Hepatocyte (in vitro differentiated cells): Measurements from ENCODE around the gene GLRX3. TPM values are rescaled to one million over a fixed set of nuclear protein-coding genes. Genes with fewer than 3 reads are reported as not detected.
A peak's percentile ranks its signal among the peaks of the same experiment; 100 is the strongest.

ENCODE experiments used
- DNase-seq: peaks from one replicate; pipeline ENCODE4 v3.0.0-alpha.2; 2016; ENCODE audit warnings: low spot score
- H2AFZ ChIP-seq: fragments of 200-600 bp; sonication (generic); 2 replicates; pipeline ENCODE4 v1.6.0; 2016; ENCODE audit warnings: antibody characterized with exemption, mild to moderate bottlenecking
- H3K27ac ChIP-seq: fragments of 200-600 bp; sonication (generic); 2 replicates; pipeline ENCODE4 v1.5.1; 2016; ENCODE audit warnings: mild to moderate bottlenecking
- H3K27me3 ChIP-seq: fragments of 200-600 bp; sonication (generic); 2 replicates; pipeline ENCODE4 v1.6.1; 2016
- H3K36me3 ChIP-seq: fragments of 200-600 bp; sonication (generic); replicated peaks from 2 replicates; pipeline ENCODE4 v1.5.1; 2016; ENCODE audit warnings: low read depth; ENCODE audit not compliant: insufficient read depth
- H3K4me1 ChIP-seq: fragments of 200-600 bp; sonication (generic); 2 replicates; pipeline ENCODE4 v1.5.1; 2016; ENCODE audit warnings: mild to moderate bottlenecking, moderate library complexity; ENCODE audit not compliant: insufficient read depth
- H3K4me2 ChIP-seq: fragments of 200-600 bp; sonication (generic); 2 replicates; pipeline ENCODE4 v1.6.0; 2016
- H3K4me3 ChIP-seq: fragments of 200-600 bp; sonication (generic); 2 replicates; pipeline ENCODE4 v1.5.1; 2016; ENCODE audit warnings: mild to moderate bottlenecking
- H3K79me2 ChIP-seq: fragments of 200-600 bp; sonication (generic); 2 replicates; pipeline ENCODE4 v1.6.0; 2017; ENCODE audit warnings: mild to moderate bottlenecking
- H3K9me2 ChIP-seq: fragments of 200-600 bp; sonication (generic); replicated peaks from 2 replicates; pipeline ENCODE4 v1.6.0; 2017; ENCODE audit warnings: mild to moderate bottlenecking; ENCODE audit not compliant: insufficient read depth
- H3K9me3 ChIP-seq: fragments of 200-600 bp; sonication (generic); 2 replicates; pipeline ENCODE4 v1.5.1; 2016; ENCODE audit warnings: low read depth, mild to moderate bottlenecking
- H4K20me1 ChIP-seq: fragments of 200-600 bp; sonication (generic); 2 replicates; pipeline ENCODE4 v1.6.0; 2016; ENCODE audit warnings: mild to moderate bottlenecking; ENCODE audit not compliant: insufficient read depth, poor library complexity, severe bottlenecking
- EZH2 ChIP-seq: fragments of 200-600 bp; sonication (generic); IDR thresholded peaks from 2 replicates; pipeline ENCODE4 v1.6.1; 2016; ENCODE audit warnings: antibody characterized with exemption, mild to moderate bottlenecking, borderline replicate concordance
- EZH2phosphoT487 ChIP-seq: fragments of 200-600 bp; sonication (generic); IDR thresholded peaks from one replicate; pipeline ENCODE4 v1.6.1; 2018; ENCODE audit warnings: antibody characterized with exemption, mild to moderate bottlenecking, low read depth, moderate library complexity; ENCODE audit not compliant: unreplicated experiment, severe bottlenecking
- WGBS: methylation state at CpG from one replicate; pipeline ENCODE4 v1.1.6; 2016; ENCODE audit warnings: low lambda C conversion rate; ENCODE audit errors: missing lambda C conversion rate; 5-methylcytosine and 5-hydroxymethylcytosine counted together
- polyA plus RNA-seq: library from polyadenylated mRNA; unstranded; fragments of >200 nt; fragmentation: Nextera tagmentation; extraction: Ambion mirVana; gene quantifications from 2 replicates; pipeline ENCODE4 v1.2.1, GENCODE V29; 2016
- total RNA-seq: library from RNA; depleted of rRNA; stranded (reverse); fragments of >200 nt; gene quantifications from 2 replicates; pipeline ENCODE4 v1.2.3, GENCODE V29; 2014
- TF ChIP-seq, protein P1 (sequence below): fragments of 200-600 bp; sonication (generic); IDR thresholded peaks from 2 replicates; pipeline ENCODE4 v1.5.1; 2016; ENCODE audit warnings: antibody characterized with exemption, mild to moderate bottlenecking; ENCODE audit not compliant: poor library complexity

GLRX3 gene
- total and polyA plus RNA-seq, 2 experiments from 2014 or later, result 90.6 to 100 TPM

DNA sequence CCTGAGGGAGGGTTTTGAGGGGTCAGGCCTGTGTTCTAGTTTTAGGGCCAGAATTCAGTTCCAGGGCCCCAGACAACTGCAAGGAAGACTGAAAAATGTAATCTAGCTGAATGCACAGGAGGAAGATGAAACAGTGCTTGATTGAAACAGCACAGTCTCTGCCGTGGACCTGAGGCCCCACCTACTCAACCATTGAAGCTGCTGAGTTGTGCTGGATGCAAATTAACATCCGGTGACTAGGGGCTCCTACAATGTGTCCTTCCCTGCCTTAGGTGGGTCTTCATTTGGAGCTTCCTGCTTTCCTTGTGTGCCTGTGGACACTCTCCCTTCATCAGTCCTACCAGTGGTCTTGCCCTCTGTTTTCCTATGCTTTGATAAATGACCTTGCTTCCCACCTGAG lies 5.7 kb downstream of the GLRX3 start:
- peaks cover 15% of the 10 kb centered on the region for H3K4me1 ChIP-seq
- no peaks in the 10 kb centered on the region for H3K27me3 ChIP-seq
- peaks cover 98% of the 10 kb centered on the region for H3K79me2 ChIP-seq
- H3K4me3 ChIP-seq, result no peak overlapping the region
- H3K36me3 ChIP-seq, result no peaks in the 10 kb centered on the region
- H2AFZ ChIP-seq, result no peak overlapping the region
- no peak overlapping the region for H3K27ac ChIP-seq
- H3K4me2 ChIP-seq, result peak overlapping the region; percentile 16
- no peaks in the 10 kb centered on the region for H3K9me3 ChIP-seq
- peaks cover 67% of the 10 kb centered on the region for H4K20me1 ChIP-seq
- TF ChIP-seq EZH2 (no peak), EZH2phosphoT487 (no peak)
- TF ChIP-seq, protein P1, sequence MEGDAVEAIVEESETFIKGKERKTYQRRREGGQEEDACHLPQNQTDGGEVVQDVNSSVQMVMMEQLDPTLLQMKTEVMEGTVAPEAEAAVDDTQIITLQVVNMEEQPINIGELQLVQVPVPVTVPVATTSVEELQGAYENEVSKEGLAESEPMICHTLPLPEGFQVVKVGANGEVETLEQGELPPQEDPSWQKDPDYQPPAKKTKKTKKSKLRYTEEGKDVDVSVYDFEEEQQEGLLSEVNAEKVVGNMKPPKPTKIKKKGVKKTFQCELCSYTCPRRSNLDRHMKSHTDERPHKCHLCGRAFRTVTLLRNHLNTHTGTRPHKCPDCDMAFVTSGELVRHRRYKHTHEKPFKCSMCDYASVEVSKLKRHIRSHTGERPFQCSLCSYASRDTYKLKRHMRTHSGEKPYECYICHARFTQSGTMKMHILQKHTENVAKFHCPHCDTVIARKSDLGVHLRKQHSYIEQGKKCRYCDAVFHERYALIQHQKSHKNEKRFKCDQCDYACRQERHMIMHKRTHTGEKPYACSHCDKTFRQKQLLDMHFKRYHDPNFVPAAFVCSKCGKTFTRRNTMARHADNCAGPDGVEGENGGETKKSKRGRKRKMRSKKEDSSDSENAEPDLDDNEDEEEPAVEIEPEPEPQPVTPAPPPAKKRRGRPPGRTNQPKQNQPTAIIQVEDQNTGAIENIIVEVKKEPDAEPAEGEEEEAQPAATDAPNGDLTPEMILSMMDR, result no peak
- no peaks in the 10 kb centered on the region for H3K9me2 ChIP-seq
- DNase-seq, result no peak
- 61% methylated on average over 2 of the region's 2 CpGs for WGBS

DNA sequence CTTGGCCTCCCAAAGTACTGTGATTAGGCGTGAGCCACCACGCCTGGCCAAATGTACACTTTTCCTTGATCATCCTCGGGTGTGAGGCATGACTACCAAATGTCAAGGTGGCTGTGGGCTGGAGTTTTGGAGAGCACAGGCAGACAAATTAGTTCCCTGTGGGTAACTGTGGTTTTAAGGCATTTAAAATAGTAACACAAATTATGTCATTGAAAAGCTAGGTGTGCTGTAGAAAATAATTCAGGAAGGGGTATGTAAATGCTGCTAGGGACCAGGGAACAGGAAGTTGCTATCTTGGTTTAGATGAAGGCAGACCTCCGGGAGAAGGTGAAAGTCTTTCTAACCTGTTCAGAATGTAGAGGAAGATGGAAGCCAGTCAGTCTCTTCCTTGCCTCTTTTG lies 9.9 kb downstream of the GLRX3 start:
- Histone ChIP-seq H3K4me2 (no peak overlapping the region), H3K9me2 (no peaks in the 10 kb centered on the region), H3K9me3 (no peaks in the 10 kb centered on the region), H3K4me1 (no peaks in the 10 kb centered on the region), H3K27ac (no peak overlapping the region), H3K4me3 (no peak overlapping the region), H3K36me3 (no peaks in the 10 kb centered on the region), H3K27me3 (no peaks in the 10 kb centered on the region), H4K20me1 (peaks cover 54% of the 10 kb centered on the region), H3K79me2 (peaks cover 100% of the 10 kb centered on the region), H2AFZ (no peak overlapping the region)
- no peak for TF ChIP-seq EZH2
- TF ChIP-seq, protein P1, result no peak
- TF ChIP-seq EZH2phosphoT487, result no peak
- no peak for DNase-seq
- 94% methylated on average over 4 of the region's 4 CpGs for WGBS

DNA sequence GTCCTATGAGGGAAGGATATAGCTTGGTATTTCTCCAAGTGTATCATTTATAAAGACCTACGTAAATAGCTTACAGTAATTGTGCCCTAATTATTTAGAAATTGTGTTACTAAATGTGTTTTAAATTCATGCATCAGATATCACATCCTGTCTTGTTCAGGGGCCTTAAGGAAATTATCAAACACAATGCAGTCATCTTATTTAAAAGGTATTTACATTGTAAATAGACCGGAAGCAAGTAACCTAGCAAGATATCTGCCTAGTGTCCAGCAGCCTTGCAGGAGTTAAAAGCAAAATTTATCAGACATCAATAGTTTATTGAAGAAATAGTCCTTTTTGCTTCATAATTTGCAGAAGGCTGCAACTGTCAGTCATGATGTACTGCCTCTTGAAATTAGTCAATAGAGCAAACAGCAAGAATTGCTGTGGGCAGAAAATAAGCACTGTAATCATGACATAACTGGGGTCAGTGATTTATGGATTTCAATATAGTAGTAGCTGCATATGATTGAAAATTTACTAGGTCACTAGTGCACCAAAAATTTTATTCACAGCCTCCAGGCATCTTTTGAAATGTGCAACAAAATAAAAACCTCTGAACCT lies 23.1 kb downstream of the GLRX3 start:
- no peaks in the 10 kb centered on the region for H3K36me3 ChIP-seq
- H3K9me3 ChIP-seq, result no peaks in the 10 kb centered on the region
- H3K4me3 ChIP-seq, result no peak overlapping the region
- DNase-seq, result no peak
- TF ChIP-seq EZH2 (no peak), EZH2phosphoT487 (no peak)
- TF ChIP-seq, protein P1, result no peak
- no peaks in the 10 kb centered on the region for H3K4me1 ChIP-seq
- H3K4me2 ChIP-seq, result no peak overlapping the region
- no peaks in the 10 kb centered on the region for H3K9me2 ChIP-seq
- H2AFZ ChIP-seq, result no peak overlapping the region
- peaks cover 52% of the 10 kb centered on the region for H3K79me2 ChIP-seq
- 86% methylated on average over 2 of the region's 2 CpGs for WGBS
- no peaks in the 10 kb centered on the region for H3K27me3 ChIP-seq
- H4K20me1 ChIP-seq, result peaks cover 23% of the 10 kb centered on the region
- H3K27ac ChIP-seq, result no peak overlapping the region
